ENCODE data around the gene ABL1.

GRCh38 chr9:130868230-130868629 lies 33.2 kb downstream of the ABL1 start:
- TF ChIP-seq CTCF (IDR thresholded peaks at IDR 0.05) (no peak), POLR2A (IDR thresholded peaks at IDR 0.05) (no peak)
